A549 treated with CORT108297 at 1 μM for 4 hours (cell line): ENCODE data around the gene CCNJL. TPM values are rescaled to one million over a fixed set of nuclear protein-coding genes. Genes with fewer than 3 reads are reported as not detected.

Source experiments
- total RNA-seq: library from RNA; stranded (reverse); fragments of 200-300 nt; extraction: Qiagen RNA extraction; gene quantifications from 5 replicates; pipeline ENCODE4 v1.2.3, GENCODE V29; 2022

The CCNJL gene
- 11.0 to 15.4 TPM (median 13.6 TPM) in 5 replicates for total RNA-seq

DNA sequence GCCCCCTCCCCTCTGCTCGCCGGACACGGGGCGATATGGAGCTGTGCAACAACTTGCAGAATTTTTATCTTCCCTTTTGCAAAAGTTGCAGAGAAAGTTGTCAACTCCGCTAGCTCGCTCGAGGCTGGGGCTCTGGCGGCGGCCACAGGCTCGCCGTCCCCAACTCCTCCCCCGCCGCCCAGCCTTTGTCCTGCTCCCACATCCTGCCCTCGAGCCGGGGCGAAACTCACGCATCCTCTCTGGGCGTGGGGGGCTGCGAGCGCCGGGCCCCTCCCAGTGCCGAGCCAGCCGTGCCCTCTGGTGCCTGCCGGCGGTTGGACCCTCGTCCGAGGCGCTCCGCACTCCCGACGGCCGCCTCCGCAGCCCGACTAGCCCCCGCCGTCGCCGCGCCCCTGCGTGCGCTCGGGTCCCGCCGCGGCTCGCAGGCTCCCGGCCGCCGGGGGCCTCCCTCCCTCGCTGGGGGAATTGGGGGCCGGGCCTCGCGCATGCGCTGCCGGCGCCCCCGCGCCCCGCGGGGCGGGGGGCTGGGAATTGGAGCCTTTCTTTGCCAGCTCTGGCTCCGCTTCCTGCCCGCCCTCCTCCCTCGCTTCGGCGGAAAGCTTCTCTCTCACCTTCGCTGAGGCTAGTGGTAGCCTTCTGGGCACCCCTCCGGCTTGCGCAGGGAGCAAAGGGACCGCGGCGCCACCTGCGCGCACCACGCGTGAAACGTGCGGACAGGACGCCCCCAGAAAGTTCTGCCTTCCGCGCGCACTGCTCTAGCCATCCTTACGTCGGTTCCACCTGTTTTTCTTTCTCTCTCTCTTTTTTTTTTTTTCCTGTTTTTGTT lies at the start of gene CCNJL:
Gene CCNJL (minus strand): TSS at position 431 of the 826 bp plus-strand sequence. CDS start 641 bp downstream, outside the sequence.

GRCh38 chr5:160229190-160229742 lies 83.1 kb downstream of the CCNJL start, which contains the start of gene FABP6:
FABP6 (plus strand) TSS chr5:160229506; CDS start chr5:160229558, 52 bp downstream.

Other genes starting within 250 kb of the CCNJL start
- gene PWWP2A, start 193.1 kb downstream of the CCNJL start, total RNA-seq = 8.0 to 11.5 TPM (median 10.7 TPM) in 5 replicates
- gene FABP6, start 83.1 kb downstream of the CCNJL start, total RNA-seq = 0.92 to 1.4 TPM (median 1.1 TPM) in 5 replicates
- 0.05 to 0.22 TPM (median 0.15 TPM) in 5 replicates for gene C1QTNF2, start 58.1 kb upstream of the CCNJL start, total RNA-seq
- 1.9 to 2.6 TPM (median 2.4 TPM) in 5 replicates for gene FAM200C, start 87.5 kb upstream of the CCNJL start, total RNA-seq
- 37.2 to 72.6 TPM (median 44.1 TPM) in 5 replicates for gene SLU7, start 106.5 kb upstream of the CCNJL start, total RNA-seq
- gene PTTG1, start 109.3 kb upstream of the CCNJL start, total RNA-seq = 199 to 299 TPM (median 208 TPM) in 5 replicates